ENCODE results near the gene LOC128125822.

The LOC128125822 gene

DNA sequence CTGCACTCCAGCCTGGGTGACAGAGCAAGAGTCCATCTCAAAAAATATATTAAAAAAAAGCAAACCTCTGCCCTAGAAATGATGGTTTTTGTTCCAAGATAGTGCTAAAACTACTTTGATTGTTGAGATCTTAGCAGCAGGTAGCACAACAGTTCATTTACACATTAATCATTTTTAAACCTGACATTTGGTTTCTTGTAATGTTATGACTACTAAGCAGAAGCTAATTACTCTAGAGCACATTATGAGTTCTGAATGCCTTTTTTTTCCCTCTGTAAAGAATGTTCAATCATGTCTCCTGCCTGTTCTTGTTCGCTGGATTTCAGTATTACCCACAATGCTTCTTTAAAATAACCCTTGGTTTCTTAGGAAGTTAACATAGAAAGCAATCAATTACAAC is 38.7 kb downstream of the LOC128125822 start (continued):
- TF ChIP-seq EZH2 (IDR thresholded peaks at IDR 0.05; ENCODE audit: low read depth, unreplicated experiment): no peak
- TF ChIP-seq, protein P1, sequence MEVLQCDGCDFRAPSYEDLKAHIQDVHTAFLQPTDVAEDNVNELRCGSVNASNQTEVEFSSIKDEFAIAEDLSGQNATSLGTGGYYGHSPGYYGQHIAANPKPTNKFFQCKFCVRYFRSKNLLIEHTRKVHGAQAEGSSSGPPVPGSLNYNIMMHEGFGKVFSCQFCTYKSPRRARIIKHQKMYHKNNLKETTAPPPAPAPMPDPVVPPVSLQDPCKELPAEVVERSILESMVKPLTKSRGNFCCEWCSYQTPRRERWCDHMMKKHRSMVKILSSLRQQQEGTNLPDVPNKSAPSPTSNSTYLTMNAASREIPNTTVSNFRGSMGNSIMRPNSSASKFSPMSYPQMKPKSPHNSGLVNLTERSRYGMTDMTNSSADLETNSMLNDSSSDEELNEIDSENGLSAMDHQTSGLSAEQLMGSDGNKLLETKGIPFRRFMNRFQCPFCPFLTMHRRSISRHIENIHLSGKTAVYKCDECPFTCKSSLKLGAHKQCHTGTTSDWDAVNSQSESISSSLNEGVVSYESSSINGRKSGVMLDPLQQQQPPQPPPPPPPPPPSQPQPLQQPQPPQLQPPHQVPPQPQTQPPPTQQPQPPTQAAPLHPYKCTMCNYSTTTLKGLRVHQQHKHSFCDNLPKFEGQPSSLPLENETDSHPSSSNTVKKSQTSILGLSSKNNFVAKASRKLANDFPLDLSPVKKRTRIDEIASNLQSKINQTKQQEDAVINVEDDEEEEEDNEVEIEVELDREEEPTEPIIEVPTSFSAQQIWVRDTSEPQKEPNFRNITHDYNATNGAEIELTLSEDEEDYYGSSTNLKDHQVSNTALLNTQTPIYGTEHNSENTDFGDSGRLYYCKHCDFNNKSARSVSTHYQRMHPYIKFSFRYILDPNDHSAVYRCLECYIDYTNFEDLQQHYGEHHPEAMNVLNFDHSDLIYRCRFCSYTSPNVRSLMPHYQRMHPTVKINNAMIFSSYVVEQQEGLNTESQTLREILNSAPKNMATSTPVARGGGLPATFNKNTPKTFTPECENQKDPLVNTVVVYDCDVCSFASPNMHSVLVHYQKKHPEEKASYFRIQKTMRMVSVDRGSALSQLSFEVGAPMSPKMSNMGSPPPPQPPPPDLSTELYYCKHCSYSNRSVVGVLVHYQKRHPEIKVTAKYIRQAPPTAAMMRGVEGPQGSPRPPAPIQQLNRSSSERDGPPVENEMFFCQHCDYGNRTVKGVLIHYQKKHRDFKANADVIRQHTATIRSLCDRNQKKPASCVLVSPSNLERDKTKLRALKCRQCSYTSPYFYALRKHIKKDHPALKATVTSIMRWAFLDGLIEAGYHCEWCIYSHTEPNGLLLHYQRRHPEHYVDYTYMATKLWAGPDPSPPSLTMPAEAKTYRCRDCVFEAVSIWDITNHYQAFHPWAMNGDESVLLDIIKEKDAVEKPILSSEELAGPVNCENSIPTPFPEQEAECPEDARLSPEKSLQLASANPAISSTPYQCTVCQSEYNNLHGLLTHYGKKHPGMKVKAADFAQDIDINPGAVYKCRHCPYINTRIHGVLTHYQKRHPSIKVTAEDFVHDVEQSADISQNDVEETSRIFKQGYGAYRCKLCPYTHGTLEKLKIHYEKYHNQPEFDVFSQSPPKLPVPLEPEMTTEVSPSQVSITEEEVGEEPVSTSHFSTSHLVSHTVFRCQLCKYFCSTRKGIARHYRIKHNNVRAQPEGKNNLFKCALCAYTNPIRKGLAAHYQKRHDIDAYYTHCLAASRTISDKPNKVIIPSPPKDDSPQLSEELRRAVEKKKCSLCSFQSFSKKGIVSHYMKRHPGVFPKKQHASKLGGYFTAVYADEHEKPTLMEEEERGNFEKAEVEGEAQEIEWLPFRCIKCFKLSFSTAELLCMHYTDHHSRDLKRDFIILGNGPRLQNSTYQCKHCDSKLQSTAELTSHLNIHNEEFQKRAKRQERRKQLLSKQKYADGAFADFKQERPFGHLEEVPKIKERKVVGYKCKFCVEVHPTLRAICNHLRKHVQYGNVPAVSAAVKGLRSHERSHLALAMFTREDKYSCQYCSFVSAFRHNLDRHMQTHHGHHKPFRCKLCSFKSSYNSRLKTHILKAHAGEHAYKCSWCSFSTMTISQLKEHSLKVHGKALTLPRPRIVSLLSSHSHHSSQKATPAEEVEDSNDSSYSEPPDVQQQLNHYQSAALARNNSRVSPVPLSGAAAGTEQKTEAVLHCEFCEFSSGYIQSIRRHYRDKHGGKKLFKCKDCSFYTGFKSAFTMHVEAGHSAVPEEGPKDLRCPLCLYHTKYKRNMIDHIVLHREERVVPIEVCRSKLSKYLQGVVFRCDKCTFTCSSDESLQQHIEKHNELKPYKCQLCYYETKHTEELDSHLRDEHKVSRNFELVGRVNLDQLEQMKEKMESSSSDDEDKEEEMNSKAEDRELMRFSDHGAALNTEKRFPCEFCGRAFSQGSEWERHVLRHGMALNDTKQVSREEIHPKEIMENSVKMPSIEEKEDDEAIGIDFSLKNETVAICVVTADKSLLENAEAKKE (CRISPR knock-in tag; IDR thresholded peaks at IDR 0.05): no peak
- TF ChIP-seq CREB1 (CRISPR knock-in tag; IDR thresholded peaks at IDR 0.05; ENCODE audit: low read depth): no peak
- TF ChIP-seq ZNF114 (CRISPR knock-in tag; IDR thresholded peaks at IDR 0.05): no peak
- no peak for TF ChIP-seq POLR2AphosphoS5 (IDR thresholded peaks at IDR 0.05; ENCODE audit: low read depth)
- no peak for TF ChIP-seq JUNB (IDR thresholded peaks at IDR 0.05; ENCODE audit: unreplicated experiment)
- no peak for TF ChIP-seq EZH2phosphoT487 (IDR thresholded peaks at IDR 0.05; ENCODE audit: unreplicated experiment)
- TF ChIP-seq NANOG (IDR thresholded peaks at IDR 0.05; ENCODE audit: borderline replicate concordance): no peak

DNA sequence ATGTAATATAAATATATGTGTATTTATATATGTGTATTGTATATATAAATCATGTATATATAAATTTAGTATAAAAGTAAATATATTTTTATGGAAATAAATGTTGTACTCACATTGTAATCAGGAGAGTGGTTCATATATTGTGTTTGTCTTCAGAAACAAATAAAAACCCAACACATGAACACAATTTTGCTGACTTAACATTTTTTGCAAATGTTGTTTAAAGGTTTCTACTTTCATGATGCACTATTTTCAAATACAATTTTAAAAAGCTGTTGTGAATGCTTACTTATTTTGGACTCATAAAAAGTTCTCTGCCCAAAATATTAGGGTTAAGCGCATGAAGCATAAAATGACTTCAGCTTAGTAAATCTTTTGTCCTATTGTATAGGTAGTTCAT is 39.3 kb downstream of the LOC128125822 start:
- H3K4me3 Mint-ChIP-seq: no peak overlapping the region
- no peak overlapping the region for H3K4me3 ChIP-seq
- H3K4me2 ChIP-seq: no peak overlapping the region
- H3K27ac ChIP-seq (ENCODE audit: low read depth): no peak overlapping the region
- H2AFZ ChIP-seq: no peak overlapping the region
- no peak overlapping the region for H3K27ac Mint-ChIP-seq
- H3K27me3 Mint-ChIP-seq (ENCODE audit: insufficient read depth, low read depth, poor library complexity): no peaks in the 10 kb centered on the region
- no peaks in the 10 kb centered on the region for H3K79me2 ChIP-seq (replicated peaks; ENCODE audit: insufficient read depth)
- no peaks in the 10 kb centered on the region for H3K27me3 ChIP-seq (ENCODE audit: insufficient read depth)
- DNase-seq (ENCODE audit: low spot score) (no peak), ATAC-seq (no peak)
- H3K36me3 Mint-ChIP-seq (ENCODE audit: low read depth): no peaks in the 10 kb centered on the region
- H4K20me1 ChIP-seq (replicated peaks; ENCODE audit: insufficient read depth): no peaks in the 10 kb centered on the region
- no peaks in the 10 kb centered on the region; the same call in 2 of the 3 replicates for H3K9me3 Mint-ChIP-seq
- H3K9me2 ChIP-seq (ENCODE audit: insufficient read depth): no peaks in the 10 kb centered on the region
- H3F3A ChIP-seq (replicated peaks; ENCODE audit: low read depth): no peaks in the 10 kb centered on the region
- H3K4me1 Mint-ChIP-seq: no peaks in the 10 kb centered on the region
- H3K4me1 ChIP-seq (ENCODE audit: insufficient read depth): no peaks in the 10 kb centered on the region
- no peaks in the 10 kb centered on the region for H3K36me3 ChIP-seq (ENCODE audit: insufficient read depth)
- TF ChIP-seq, protein P2, sequence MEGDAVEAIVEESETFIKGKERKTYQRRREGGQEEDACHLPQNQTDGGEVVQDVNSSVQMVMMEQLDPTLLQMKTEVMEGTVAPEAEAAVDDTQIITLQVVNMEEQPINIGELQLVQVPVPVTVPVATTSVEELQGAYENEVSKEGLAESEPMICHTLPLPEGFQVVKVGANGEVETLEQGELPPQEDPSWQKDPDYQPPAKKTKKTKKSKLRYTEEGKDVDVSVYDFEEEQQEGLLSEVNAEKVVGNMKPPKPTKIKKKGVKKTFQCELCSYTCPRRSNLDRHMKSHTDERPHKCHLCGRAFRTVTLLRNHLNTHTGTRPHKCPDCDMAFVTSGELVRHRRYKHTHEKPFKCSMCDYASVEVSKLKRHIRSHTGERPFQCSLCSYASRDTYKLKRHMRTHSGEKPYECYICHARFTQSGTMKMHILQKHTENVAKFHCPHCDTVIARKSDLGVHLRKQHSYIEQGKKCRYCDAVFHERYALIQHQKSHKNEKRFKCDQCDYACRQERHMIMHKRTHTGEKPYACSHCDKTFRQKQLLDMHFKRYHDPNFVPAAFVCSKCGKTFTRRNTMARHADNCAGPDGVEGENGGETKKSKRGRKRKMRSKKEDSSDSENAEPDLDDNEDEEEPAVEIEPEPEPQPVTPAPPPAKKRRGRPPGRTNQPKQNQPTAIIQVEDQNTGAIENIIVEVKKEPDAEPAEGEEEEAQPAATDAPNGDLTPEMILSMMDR (conservative IDR thresholded peaks at IDR 0.05; ENCODE audit: low read depth in 2 of 2): no peak
- TF ChIP-seq NANOG (IDR thresholded peaks at IDR 0.05; ENCODE audit: borderline replicate concordance) (no peak), ZNF114 (CRISPR knock-in tag; IDR thresholded peaks at IDR 0.05) (no peak), POLR2AphosphoS5 (IDR thresholded peaks at IDR 0.05; ENCODE audit: low read depth) (no peak), CREB1 (CRISPR knock-in tag; IDR thresholded peaks at IDR 0.05; ENCODE audit: low read depth) (no peak), EZH2phosphoT487 (IDR thresholded peaks at IDR 0.05; ENCODE audit: unreplicated experiment) (no peak), JUNB (IDR thresholded peaks at IDR 0.05; ENCODE audit: unreplicated experiment) (no peak), ZNF331 (CRISPR knock-in tag; IDR thresholded peaks at IDR 0.05; ENCODE audit: low read depth) (no peak)

Data from GM23338 (cell line).